ENCODE measurements around the gene HAO2.

GRCh38 chr1:119385650-119386049 lies 17.1 kb downstream of the HAO2 start:
- TF ChIP-seq CTCF (conservative IDR thresholded peaks at IDR 0.05; ENCODE audit: low read depth, low read length) (no peak), EZH2 (IDR thresholded peaks at IDR 0.05; ENCODE audit: borderline replicate concordance, low read depth, low read length, poor library complexity, severe bottlenecking) (no peak)
